ENCODE results near the gene ARHGEF4. TPM values are rescaled to one million over a fixed set of nuclear protein-coding genes. Genes with fewer than 3 reads are reported as not detected.

ARHGEF4 gene
- total and polyA plus RNA-seq, 8 donors, result 16.3 to 58.2 (median 19.8) TPM

DNA sequence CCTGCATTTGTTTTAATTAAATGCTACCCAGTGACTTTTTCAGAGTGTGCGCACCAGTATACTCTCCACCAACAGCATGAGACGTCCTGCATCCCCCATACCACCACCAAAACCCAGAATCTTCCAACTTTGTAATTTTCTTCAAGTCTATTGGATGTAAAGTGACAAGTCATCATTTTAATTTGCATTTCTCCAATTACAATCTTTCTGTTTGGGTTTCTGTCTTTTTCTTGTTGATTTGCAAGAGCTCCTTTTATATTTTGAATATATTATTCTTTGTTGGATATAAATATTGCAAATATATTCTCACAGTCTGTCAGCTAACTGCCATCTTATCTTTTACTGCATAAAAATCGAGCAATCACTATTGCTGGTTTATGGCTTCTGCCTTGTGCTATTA is 160.0 kb downstream of the ARHGEF4 start:
- H3K4me3 ChIP-seq, result no peak overlapping the region
- H3K27ac ChIP-seq, result no peak overlapping the region
- FAIRE-seq, result no peak
- ATAC-seq, result no peak
- H3K9me3 ChIP-seq, result no peaks in the 10 kb centered on the region
- WGBS, 2 donors, result 72 to 74% methylated on average over 3 of the region's 3 CpGs
- H3K36me3 ChIP-seq, result no peaks in the 10 kb centered on the region
- DNase-seq, result no peak
- intact Hi-C loops (cut with DNase I), result no loop called here
- no peaks in the 10 kb centered on the region for H3K27me3 ChIP-seq
- TF ChIP-seq, protein P1, sequence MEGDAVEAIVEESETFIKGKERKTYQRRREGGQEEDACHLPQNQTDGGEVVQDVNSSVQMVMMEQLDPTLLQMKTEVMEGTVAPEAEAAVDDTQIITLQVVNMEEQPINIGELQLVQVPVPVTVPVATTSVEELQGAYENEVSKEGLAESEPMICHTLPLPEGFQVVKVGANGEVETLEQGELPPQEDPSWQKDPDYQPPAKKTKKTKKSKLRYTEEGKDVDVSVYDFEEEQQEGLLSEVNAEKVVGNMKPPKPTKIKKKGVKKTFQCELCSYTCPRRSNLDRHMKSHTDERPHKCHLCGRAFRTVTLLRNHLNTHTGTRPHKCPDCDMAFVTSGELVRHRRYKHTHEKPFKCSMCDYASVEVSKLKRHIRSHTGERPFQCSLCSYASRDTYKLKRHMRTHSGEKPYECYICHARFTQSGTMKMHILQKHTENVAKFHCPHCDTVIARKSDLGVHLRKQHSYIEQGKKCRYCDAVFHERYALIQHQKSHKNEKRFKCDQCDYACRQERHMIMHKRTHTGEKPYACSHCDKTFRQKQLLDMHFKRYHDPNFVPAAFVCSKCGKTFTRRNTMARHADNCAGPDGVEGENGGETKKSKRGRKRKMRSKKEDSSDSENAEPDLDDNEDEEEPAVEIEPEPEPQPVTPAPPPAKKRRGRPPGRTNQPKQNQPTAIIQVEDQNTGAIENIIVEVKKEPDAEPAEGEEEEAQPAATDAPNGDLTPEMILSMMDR (IDR thresholded peaks at IDR 0.05), result no peak
- no peaks in the 10 kb centered on the region for H3K4me1 ChIP-seq

DNA sequence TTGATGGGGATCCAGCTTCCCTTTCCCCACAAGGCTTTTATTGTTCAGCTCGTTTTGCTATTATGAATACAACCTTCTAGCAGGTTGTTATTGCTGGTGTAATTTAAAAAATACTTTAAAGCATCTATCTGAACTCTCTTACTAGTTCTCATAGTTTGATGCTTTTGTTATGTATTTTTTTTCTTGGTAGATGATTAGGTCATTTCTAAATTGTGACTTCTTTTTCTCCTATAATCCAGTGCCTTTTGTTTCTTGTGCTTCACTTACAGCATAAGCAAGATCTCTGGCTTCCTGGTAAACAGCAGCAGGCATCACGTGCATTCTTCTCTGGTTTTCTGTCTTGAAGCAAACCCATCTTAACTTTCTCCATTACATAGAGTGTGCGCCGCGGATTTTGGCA is 160.5 kb downstream of the ARHGEF4 start:
- Histone ChIP-seq H3K4me1 (no peaks in the 10 kb centered on the region), H3K36me3 (no peaks in the 10 kb centered on the region), H3K27ac (no peak overlapping the region), H3K27me3 (no peaks in the 10 kb centered on the region), H3K9me3 (no peaks in the 10 kb centered on the region), H3K4me3 (no peak overlapping the region)
- DNase-seq (no peak), FAIRE-seq (no peak), ATAC-seq (no peak)
- WGBS, 2 donors, result 73 to 85% methylated on average over 5 of the region's 5 CpGs
- intact Hi-C loops (cut with DNase I), result no loop called here
- TF ChIP-seq, protein P1 (IDR thresholded peaks at IDR 0.05), result no peak

DNA sequence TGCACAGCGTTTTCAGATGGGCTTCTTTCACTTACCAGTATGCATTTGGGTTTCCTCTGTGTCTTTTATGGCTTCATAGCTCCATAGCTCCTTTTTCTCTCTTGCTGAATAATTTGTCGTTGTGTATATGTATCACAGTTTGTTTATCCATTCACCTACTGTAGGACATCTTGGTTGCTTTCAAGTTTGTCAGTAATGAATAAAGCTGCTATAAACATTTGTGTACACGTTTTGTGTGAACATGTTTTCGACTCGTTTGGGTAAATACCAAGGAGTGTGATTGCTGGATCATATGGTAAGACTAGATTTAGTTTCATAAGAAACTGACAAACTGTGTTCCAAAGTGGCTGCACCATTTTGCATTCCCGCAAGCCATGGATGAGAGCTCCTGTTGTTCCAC is 161.8 kb downstream of the ARHGEF4 start:
- no peak overlapping the region for H3K4me3 ChIP-seq
- DNase-seq (no peak), ATAC-seq (no peak), FAIRE-seq (no peak)
- TF ChIP-seq, protein P1 (IDR thresholded peaks at IDR 0.05), result no peak
- no peaks in the 10 kb centered on the region for H3K36me3 ChIP-seq
- H3K27ac ChIP-seq, result no peak overlapping the region
- WGBS, 2 donors, result 69 to 85% methylated on average over 6 of the region's 6 CpGs
- H3K27me3 ChIP-seq, result no peaks in the 10 kb centered on the region
- no peaks in the 10 kb centered on the region for H3K9me3 ChIP-seq
- intact Hi-C loops (cut with DNase I), result no loop called here
- H3K4me1 ChIP-seq, result no peaks in the 10 kb centered on the region

DNA sequence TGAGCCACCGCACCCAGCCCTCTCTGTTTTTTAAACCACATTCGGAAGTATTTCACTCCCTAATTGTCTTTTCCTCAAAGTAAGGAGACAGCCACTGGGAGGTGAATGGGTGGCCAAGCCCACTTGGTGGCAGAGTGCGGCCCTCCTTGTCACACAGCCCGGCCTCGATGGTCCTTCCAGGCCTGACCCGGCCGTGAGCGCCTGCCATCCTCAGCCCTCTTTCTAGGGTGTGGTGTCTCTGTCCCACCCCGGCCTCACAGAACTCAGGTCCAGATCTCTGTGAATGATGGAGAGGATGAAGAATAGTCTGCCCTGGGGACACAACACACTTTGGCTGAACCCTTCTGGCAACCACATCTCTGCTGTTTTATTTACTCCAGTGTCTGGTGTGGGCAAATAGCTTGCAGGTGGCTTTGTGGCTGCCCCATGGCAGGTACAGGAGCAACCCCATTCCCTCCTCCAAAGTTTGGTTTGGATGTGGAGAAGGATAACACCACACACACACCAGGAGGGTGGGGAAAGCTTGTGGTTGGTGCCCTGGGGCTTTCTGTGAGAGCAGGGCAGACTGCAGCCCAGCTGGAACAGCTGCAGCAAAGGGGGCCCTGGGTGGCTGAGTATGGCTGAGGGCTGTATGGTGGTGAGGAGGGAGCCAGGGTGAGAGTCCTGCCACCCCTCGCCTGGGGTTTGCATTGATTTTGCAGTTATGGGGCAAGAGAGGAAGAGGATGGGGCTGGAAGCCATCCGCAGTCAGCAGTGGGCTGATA is 167.9 kb downstream of the ARHGEF4 start:
- Histone ChIP-seq H3K27me3 (no peaks in the 10 kb centered on the region), H3K4me3 (no peak overlapping the region), H3K4me1 (no peaks in the 10 kb centered on the region), H3K9me3 (no peaks in the 10 kb centered on the region), H3K36me3 (no peaks in the 10 kb centered on the region), H3K27ac (no peak overlapping the region)
- TF ChIP-seq, protein P1 (IDR thresholded peaks at IDR 0.05), result no peak
- DNase-seq (no peak), FAIRE-seq (no peak), ATAC-seq (no peak)
- WGBS, 2 donors, result 92 to 93% methylated on average over 11 of the region's 11 CpGs
- intact Hi-C loops (cut with DNase I), result no loop called here

DNA sequence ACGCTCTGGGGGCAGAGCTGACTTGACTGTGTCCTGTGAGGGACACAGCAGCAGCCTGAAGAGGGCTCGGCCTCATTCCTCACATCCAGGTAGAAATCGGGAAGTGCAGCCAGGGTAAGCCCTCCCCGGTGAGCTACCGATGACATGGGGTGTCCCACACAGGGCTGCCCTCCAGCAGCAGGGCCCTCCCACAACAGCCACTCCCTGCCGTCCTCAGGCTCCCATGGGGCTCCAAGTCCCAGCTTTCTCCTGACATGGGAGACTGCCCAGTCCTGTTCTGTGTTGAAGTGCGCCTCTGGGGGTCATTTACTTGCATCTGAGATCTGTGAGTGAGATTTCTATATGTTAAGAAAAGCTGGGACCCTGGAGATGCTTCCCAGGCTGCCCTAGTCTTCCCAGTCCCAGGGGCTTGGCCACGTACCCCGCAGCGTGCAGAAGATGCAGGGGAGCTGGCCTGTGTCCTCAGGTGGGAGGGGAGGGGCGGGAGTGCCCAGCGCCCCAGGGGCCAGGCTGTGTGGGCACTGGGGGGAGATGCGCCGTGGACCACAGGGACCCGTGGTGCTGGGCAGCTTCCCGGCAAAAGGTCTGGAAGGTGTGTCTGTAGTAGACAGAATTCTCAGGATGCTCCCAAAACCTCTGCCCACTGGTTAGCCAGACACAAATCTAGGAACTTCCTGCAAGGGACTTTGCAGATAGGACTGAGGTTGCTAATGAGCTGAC is 168.7 kb downstream of the ARHGEF4 start:
- Histone ChIP-seq H3K36me3 (no peaks in the 10 kb centered on the region), H3K27me3 (no peaks in the 10 kb centered on the region), H3K4me1 (no peaks in the 10 kb centered on the region), H3K27ac (no peak overlapping the region), H3K4me3 (no peak overlapping the region), H3K9me3 (no peaks in the 10 kb centered on the region)
- DNase-seq (no peak), FAIRE-seq (no peak), ATAC-seq (no peak)
- TF ChIP-seq, protein P1 (IDR thresholded peaks at IDR 0.05), result no peak
- WGBS, 2 donors, result 87% methylated on average over 16 of the region's 16 CpGs
- intact Hi-C loops (cut with DNase I), result no loop called here
